K562 (cell line): ENCODE results near the gene TADA2A. TPM values are rescaled to one million over a fixed set of nuclear protein-coding genes. Genes with fewer than 3 reads are reported as not detected.

Experiments
- FOXA1 ChIP-seq: fragments of 450-650 bp; IDR thresholded peaks from 2 replicates; pipeline ENCODE4 v1.6.1; 2016; ENCODE audit warnings: mild to moderate bottlenecking, borderline replicate concordance
- HMG20A ChIP-seq: fragments of 450-650 bp; formaldehyde crosslinking; conservative IDR thresholded peaks from 2 replicates; pipeline ENCODE4 v1.4.0; 2020; ENCODE audit warnings: mild to moderate bottlenecking, mixed read lengths
- HNRNPH1 ChIP-seq: fragments of 200-400 bp; formaldehyde crosslinking; optimal IDR thresholded peaks from 2 replicates; pipeline ENCODE3; 2017; ENCODE audit warnings: low read depth, mild to moderate bottlenecking, low read length, moderate library complexity
- MAFG ChIP-seq: fragments of 450-650 bp; conservative IDR thresholded peaks from 2 replicates; pipeline ENCODE4 v1.6.1; 2016; ENCODE audit warnings: missing genetic modification characterization, missing compliant biosample characterization
- NR1H2 ChIP-seq: sonication (generic); formaldehyde crosslinking; IDR thresholded peaks from 2 replicates; pipeline ENCODE4 v1.4.0; 2020; ENCODE audit warnings: mild to moderate bottlenecking, missing genetic modification reagents
- PPARD ChIP-seq: fragments of 250-450 bp; sonication (Bioruptor Pico); IDR thresholded peaks from 2 replicates; pipeline ENCODE4 v1.8.0; 2022; ENCODE audit warnings: inconsistent platforms, mild to moderate bottlenecking, moderate library complexity
- RBM39 ChIP-seq: fragments of 200-400 bp; formaldehyde crosslinking; optimal IDR thresholded peaks from 2 replicates; pipeline ENCODE3; 2018; ENCODE audit warnings: low read depth, low read length
- RFX1 ChIP-seq: fragments of 450-650 bp; IDR thresholded peaks from 2 replicates; pipeline ENCODE4 v1.6.1; 2016; ENCODE audit warnings: mild to moderate bottlenecking, moderate library complexity
- SIN3A ChIP-seq, 2 experiments: fragments of 150-350 bp in 1 of 2; IDR thresholded peaks; 2 replicates each; pipeline ENCODE4 v1.6.1; 2011 to 2016; ENCODE audit warnings: borderline replicate concordance in 2 of 2, low read depth in 2 of 2, low read length in 2 of 2, mild to moderate bottlenecking in 2 of 2, moderate library complexity in 2 of 2; ENCODE audit not compliant: control insufficient read depth in 1 of 2
- SIN3B ChIP-seq: fragments of 450-650 bp; IDR thresholded peaks from 2 replicates; pipeline ENCODE4 v1.6.1; 2017; ENCODE audit warnings: low read depth, mild to moderate bottlenecking, moderate library complexity
- TAF9B ChIP-seq: fragments of 450-650 bp; IDR thresholded peaks from 2 replicates; pipeline ENCODE4 v1.6.1; 2018; ENCODE audit warnings: mild to moderate bottlenecking; ENCODE audit not compliant: partially characterized antibody
- ZKSCAN1 ChIP-seq: fragments of 150-350 bp; IDR thresholded peaks from 2 replicates; pipeline ENCODE4 v1.6.1; 2016; ENCODE audit warnings: low read depth, low read length
- ZNF384 ChIP-seq: IDR thresholded peaks from 2 replicates; pipeline ENCODE4 v1.6.1; 2012; ENCODE audit warnings: low read depth, low read length, improper control_type of control experiment
- ZNF830 ChIP-seq: fragments of 250-450 bp; sonication (Bioruptor Pico); IDR thresholded peaks from 2 replicates; pipeline ENCODE4 v1.5.0; 2021; ENCODE audit warnings: mild to moderate bottlenecking
- polyA plus RNA-seq, 8 experiments: library from polyadenylated mRNA; depleted of rRNA in 4 of 8; stranded (reverse) in 5 of 8; unstranded in 3 of 8; fragments of >200 nt; fragmentation: Nextera tagmentation in 2 of 8; fragmentation: Illumina TruSeq in 1 of 8; extraction: Ambion mirVana in 2 of 8; extraction: Trizol in 1 of 8; gene quantifications; 2 replicates each; pipeline versions ENCODE4 v1.2.1 to v1.2.3, GENCODE V29; 2011 to 2014; ENCODE audit warnings: inconsistent platforms in 1 of 8, missing spikeins in 1 of 8
- total RNA-seq, 7 experiments: library from RNA; depleted of rRNA in 6 of 7; stranded (reverse); fragments of >200 nt in 6 of 7; fragmentation: Illumina TruSeq in 2 of 7; extraction: Trizol in 2 of 7; gene quantifications; 2 replicates each; pipeline versions ENCODE4 v1.2.1 to v1.2.3, GENCODE V29; 2011 to 2021; ENCODE audit warnings: low replicate concordance in 1 of 7
- TF ChIP-seq, protein P1 (sequence below): fragments of 200-400 bp; formaldehyde crosslinking; IDR thresholded peaks from 2 replicates; pipeline ENCODE4 v1.6.1; 2017; ENCODE audit warnings: mild to moderate bottlenecking, low read depth, low read length, moderate library complexity
- TF ChIP-seq, protein P2 (sequence below): sonication (generic); formaldehyde crosslinking; IDR thresholded peaks from 2 replicates; pipeline ENCODE4 v1.8.0; 2023; ENCODE audit warnings: missing genetic modification reagents, mild to moderate bottlenecking, borderline replicate concordance
- TF ChIP-seq, protein P3 (sequence below): IDR thresholded peaks from 3 replicates; pipeline ENCODE4 v1.6.1; 2011; ENCODE audit warnings: borderline replicate concordance, mild to moderate bottlenecking, moderate library complexity; ENCODE audit not compliant: insufficient read length; ENCODE audit errors: extremely low read depth

Gene TADA2A
- total and polyA plus RNA-seq, 9 of the 15 experiments (the other 6 are each of a cell fraction or from before 2014, with no cell fraction given), result 13.8 to 37.7 (median 25.0) TPM

DNA sequence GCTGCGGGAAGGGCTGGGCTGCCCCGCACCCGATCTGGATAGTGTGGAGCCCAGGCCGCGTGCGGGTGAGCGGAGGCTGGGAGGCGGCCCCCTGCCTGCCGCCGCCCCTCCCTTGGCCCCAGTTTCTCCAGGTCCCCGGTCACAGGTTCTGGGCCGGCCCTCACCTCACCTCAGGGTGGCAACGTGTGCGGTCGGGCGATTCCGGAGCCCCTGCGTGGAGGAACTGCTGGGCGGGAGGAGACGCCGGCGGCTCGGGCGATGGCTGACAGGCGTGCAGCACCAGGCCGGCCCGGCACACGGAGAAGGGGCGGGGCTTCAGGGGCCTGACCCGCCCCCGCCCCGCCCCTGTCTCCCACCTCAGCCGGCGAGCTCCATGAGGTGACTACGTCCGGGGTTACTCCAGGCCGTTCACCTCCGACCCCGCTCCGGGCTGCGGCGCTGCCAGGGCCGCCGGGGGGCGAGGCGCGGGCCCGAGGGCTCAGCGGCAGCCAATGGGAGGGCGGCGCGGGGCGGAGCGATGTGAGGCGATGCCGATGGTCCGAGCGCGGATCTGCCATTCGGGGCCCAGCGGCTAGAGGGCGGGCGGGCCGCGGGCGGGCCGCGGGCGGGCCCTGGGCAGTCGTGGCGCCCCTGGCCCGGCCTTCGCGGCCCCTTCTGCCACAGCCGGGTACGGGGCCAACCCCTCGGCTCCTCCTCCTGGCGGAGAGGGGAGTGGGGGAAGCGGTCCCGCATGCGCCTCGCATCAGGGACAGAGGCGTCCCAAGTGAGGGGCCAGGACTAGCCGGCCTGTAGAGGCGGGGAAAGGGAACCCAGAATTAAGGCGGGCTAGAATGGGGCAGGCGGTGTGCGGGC is 47.6 kb upstream of the TADA2A start (continued):
- no peak for TF ChIP-seq MAFG
- TF ChIP-seq TAF9B, result no peak
- no peak for TF ChIP-seq ZNF830 (CRISPR knock-in tag)
- peak; percentile 100 for TF ChIP-seq NR1H2 (CRISPR knock-in tag)
- peak in 1 of 2 experiments; percentile 92; a peak in 2 of 4 replicates for TF ChIP-seq SIN3A (IDR thresholded peaks at IDR 0.05; ENCODE audit: borderline replicate concordance in 2 of 2, control insufficient read depth in 1 of 2, low read depth in 2 of 2, low read length in 2 of 2)
- no peak for TF ChIP-seq ZNF384
- no peak for TF ChIP-seq RFX1
- no peak for TF ChIP-seq SIN3B
- no peak for TF ChIP-seq HMG20A (CRISPR knock-in tag)
- TF ChIP-seq, protein P1, sequence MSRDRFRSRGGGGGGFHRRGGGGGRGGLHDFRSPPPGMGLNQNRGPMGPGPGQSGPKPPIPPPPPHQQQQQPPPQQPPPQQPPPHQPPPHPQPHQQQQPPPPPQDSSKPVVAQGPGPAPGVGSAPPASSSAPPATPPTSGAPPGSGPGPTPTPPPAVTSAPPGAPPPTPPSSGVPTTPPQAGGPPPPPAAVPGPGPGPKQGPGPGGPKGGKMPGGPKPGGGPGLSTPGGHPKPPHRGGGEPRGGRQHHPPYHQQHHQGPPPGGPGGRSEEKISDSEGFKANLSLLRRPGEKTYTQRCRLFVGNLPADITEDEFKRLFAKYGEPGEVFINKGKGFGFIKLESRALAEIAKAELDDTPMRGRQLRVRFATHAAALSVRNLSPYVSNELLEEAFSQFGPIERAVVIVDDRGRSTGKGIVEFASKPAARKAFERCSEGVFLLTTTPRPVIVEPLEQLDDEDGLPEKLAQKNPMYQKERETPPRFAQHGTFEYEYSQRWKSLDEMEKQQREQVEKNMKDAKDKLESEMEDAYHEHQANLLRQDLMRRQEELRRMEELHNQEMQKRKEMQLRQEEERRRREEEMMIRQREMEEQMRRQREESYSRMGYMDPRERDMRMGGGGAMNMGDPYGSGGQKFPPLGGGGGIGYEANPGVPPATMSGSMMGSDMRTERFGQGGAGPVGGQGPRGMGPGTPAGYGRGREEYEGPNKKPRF, result no peak
- TF ChIP-seq PPARD, result no peak
- TF ChIP-seq RBM39, result no peak
- TF ChIP-seq, protein P2, sequence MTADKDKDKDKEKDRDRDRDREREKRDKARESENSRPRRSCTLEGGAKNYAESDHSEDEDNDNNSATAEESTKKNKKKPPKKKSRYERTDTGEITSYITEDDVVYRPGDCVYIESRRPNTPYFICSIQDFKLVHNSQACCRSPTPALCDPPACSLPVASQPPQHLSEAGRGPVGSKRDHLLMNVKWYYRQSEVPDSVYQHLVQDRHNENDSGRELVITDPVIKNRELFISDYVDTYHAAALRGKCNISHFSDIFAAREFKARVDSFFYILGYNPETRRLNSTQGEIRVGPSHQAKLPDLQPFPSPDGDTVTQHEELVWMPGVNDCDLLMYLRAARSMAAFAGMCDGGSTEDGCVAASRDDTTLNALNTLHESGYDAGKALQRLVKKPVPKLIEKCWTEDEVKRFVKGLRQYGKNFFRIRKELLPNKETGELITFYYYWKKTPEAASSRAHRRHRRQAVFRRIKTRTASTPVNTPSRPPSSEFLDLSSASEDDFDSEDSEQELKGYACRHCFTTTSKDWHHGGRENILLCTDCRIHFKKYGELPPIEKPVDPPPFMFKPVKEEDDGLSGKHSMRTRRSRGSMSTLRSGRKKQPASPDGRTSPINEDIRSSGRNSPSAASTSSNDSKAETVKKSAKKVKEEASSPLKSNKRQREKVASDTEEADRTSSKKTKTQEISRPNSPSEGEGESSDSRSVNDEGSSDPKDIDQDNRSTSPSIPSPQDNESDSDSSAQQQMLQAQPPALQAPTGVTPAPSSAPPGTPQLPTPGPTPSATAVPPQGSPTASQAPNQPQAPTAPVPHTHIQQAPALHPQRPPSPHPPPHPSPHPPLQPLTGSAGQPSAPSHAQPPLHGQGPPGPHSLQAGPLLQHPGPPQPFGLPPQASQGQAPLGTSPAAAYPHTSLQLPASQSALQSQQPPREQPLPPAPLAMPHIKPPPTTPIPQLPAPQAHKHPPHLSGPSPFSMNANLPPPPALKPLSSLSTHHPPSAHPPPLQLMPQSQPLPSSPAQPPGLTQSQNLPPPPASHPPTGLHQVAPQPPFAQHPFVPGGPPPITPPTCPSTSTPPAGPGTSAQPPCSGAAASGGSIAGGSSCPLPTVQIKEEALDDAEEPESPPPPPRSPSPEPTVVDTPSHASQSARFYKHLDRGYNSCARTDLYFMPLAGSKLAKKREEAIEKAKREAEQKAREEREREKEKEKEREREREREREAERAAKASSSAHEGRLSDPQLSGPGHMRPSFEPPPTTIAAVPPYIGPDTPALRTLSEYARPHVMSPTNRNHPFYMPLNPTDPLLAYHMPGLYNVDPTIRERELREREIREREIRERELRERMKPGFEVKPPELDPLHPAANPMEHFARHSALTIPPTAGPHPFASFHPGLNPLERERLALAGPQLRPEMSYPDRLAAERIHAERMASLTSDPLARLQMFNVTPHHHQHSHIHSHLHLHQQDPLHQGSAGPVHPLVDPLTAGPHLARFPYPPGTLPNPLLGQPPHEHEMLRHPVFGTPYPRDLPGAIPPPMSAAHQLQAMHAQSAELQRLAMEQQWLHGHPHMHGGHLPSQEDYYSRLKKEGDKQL (CRISPR knock-in tag), result 0 out of 2 replicates have a peak, but pooled peaks have one; percentile 61
- TF ChIP-seq ZKSCAN1, result 0 out of 2 replicates have a peak, but pooled peaks have one; percentile 15
- TF ChIP-seq, protein P3, sequence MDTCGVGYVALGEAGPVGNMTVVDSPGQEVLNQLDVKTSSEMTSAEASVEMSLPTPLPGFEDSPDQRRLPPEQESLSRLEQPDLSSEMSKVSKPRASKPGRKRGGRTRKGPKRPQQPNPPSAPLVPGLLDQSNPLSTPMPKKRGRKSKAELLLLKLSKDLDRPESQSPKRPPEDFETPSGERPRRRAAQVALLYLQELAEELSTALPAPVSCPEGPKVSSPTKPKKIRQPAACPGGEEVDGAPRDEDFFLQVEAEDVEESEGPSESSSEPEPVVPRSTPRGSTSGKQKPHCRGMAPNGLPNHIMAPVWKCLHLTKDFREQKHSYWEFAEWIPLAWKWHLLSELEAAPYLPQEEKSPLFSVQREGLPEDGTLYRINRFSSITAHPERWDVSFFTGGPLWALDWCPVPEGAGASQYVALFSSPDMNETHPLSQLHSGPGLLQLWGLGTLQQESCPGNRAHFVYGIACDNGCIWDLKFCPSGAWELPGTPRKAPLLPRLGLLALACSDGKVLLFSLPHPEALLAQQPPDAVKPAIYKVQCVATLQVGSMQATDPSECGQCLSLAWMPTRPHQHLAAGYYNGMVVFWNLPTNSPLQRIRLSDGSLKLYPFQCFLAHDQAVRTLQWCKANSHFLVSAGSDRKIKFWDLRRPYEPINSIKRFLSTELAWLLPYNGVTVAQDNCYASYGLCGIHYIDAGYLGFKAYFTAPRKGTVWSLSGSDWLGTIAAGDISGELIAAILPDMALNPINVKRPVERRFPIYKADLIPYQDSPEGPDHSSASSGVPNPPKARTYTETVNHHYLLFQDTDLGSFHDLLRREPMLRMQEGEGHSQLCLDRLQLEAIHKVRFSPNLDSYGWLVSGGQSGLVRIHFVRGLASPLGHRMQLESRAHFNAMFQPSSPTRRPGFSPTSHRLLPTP, result no peak
- TF ChIP-seq FOXA1, result no peak
- no peak for TF ChIP-seq HNRNPH1
